ENCODE measurements around the gene FXYD6.

DNA sequence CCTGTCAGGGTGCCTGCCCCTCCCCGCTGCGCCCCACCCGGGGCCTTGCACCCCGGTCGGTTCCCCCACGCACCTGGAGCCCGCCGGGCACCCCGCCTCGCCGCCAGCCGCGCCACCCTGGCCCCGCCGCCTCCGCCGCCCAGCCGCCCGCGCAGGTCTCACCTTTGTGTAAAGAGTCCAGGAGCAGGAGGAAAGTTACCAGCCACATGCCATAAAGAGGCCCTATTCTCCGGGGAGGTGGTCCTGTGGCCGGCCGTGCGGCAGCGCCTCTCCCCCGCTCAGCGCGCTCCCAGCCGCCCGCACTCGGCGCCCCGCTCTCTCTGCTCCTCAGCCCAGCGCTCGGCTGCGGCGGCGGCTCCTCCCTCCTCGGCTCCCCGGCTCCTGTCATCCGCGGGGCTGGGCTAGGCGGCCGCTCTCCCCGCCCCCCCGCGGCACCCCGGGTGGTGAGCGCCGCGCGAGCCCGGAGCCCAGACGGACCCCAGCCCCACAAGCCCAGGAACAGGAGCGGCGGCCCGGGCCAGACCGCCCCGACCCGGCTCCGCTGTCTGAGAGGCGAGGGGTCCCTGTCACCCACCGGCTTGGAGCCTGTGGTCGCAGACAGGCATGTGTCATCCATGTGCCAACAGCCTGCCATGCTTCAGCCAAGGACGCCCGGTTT lies 79.5 kb downstream of the FXYD6 start, which contains the start of gene DSCAML1:
- no peak for TF ChIP-seq EGR1 (IDR thresholded peaks at IDR 0.05)
- TF ChIP-seq, protein P1, sequence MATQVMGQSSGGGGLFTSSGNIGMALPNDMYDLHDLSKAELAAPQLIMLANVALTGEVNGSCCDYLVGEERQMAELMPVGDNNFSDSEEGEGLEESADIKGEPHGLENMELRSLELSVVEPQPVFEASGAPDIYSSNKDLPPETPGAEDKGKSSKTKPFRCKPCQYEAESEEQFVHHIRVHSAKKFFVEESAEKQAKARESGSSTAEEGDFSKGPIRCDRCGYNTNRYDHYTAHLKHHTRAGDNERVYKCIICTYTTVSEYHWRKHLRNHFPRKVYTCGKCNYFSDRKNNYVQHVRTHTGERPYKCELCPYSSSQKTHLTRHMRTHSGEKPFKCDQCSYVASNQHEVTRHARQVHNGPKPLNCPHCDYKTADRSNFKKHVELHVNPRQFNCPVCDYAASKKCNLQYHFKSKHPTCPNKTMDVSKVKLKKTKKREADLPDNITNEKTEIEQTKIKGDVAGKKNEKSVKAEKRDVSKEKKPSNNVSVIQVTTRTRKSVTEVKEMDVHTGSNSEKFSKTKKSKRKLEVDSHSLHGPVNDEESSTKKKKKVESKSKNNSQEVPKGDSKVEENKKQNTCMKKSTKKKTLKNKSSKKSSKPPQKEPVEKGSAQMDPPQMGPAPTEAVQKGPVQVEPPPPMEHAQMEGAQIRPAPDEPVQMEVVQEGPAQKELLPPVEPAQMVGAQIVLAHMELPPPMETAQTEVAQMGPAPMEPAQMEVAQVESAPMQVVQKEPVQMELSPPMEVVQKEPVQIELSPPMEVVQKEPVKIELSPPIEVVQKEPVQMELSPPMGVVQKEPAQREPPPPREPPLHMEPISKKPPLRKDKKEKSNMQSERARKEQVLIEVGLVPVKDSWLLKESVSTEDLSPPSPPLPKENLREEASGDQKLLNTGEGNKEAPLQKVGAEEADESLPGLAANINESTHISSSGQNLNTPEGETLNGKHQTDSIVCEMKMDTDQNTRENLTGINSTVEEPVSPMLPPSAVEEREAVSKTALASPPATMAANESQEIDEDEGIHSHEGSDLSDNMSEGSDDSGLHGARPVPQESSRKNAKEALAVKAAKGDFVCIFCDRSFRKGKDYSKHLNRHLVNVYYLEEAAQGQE (IDR thresholded peaks at IDR 0.05; ENCODE audit: low read depth) = no peak
- no peak for TF ChIP-seq YY1 (IDR thresholded peaks at IDR 0.05; ENCODE audit: low read depth)
- no peak for TF ChIP-seq RAD21 (IDR thresholded peaks at IDR 0.05; ENCODE audit: low read depth)
- TF ChIP-seq TAF1 (IDR thresholded peaks at IDR 0.05; ENCODE audit: low read depth) = no peak
- TF ChIP-seq CREB1 (IDR thresholded peaks at IDR 0.05; ENCODE audit: low read depth) = no peak
- no peak for TF ChIP-seq NFIC (IDR thresholded peaks at IDR 0.05)
- TF ChIP-seq TEAD4 (IDR thresholded peaks at IDR 0.05) = no peak
- no peak for TF ChIP-seq EP300 (IDR thresholded peaks at IDR 0.05; ENCODE audit: borderline replicate concordance)

Data from Ishikawa (cell line).